T-helper 2 cell treated with Interferon-gamma antibody and Interleukin-4, amounts not matched to agents 100 ng/mL and 5 ng/mL, for 36 hours (primary cell): Measurements from ENCODE around the gene SSBP4. TPM values are rescaled to one million over a fixed set of nuclear protein-coding genes. Genes with fewer than 3 reads are reported as not detected.
"Not testable (repeated sequence)": the region's sequence is repeated elsewhere in the genome, so short reads cannot be mapped to it uniquely, and the experiment has no call there.

Source experiments
- intact Hi-C: fragments of 100-400 bp; cut with micrococcal nuclease; formaldehyde crosslinking; loops from one replicate; pipeline ENCODE4 v1.15.1; 2023
- total RNA-seq: library from RNA; stranded (reverse); gene quantifications from 2 replicates; pipeline ENCODE4 v1.2.3, GENCODE V29; 2022

Gene SSBP4
- 178 and 195 TPM in 2 replicates for total RNA-seq

- intact Hi-C loops, result loop anchor here (1.0 to 5.0 kb wide), 4 partner anchors 10 to 217 kb away; partner anchors contain the start of genes LSM4 and RAB3A
Observed at GRCh38 chr19:18419195-18419698, at the start of gene SSBP4. TSS of gene SSBP4 (plus strand) at chr19:18419398. CDS start at chr19:18419649, 251 bp downstream.

GRCh38 chr19:18373407-18373891, 45.7 kb upstream of the SSBP4 start:
- intact Hi-C loops, result no loop called here

GRCh38 chr19:18373892-18374629, 45.1 kb upstream of the SSBP4 start:
- intact Hi-C loops, result no loop called here

- intact Hi-C loops, result no loop called here
Observed at GRCh38 chr19:18377026-18377425, 42.2 kb upstream of the SSBP4 start.

- intact Hi-C loops, result no loop called here
Observed at GRCh38 chr19:18379803-18380747, 39.1 kb upstream of the SSBP4 start.

GRCh38 chr19:18380843-18381242, 38.4 kb upstream of the SSBP4 start:
- intact Hi-C loops, result no loop called here

- intact Hi-C loops, result not testable (repeated sequence)
Observed at GRCh38 chr19:18383622-18384021, 35.6 kb upstream of the SSBP4 start.

- intact Hi-C loops, result no loop called here
Observed at GRCh38 chr19:18384775-18385174, 34.4 kb upstream of the SSBP4 start.

- intact Hi-C loops, result no loop called here
Observed at GRCh38 chr19:18385359-18385674, 33.9 kb upstream of the SSBP4 start.

- intact Hi-C loops, result no loop called here
Observed at GRCh38 chr19:18385675-18386542, 33.3 kb upstream of the SSBP4 start, which contains the start of gene GDF15. TSS of gene GDF15 (plus strand) at chr19:18386158. CDS start at chr19:18386190, 32 bp downstream.

GRCh38 chr19:18386543-18387271, 32.5 kb upstream of the SSBP4 start:
- intact Hi-C loops, result no loop called here

GRCh38 chr19:18388100-18388959, 30.9 kb upstream of the SSBP4 start:
- intact Hi-C loops, result loop anchor here (1.0 kb wide), 1 partner anchor 22 kb away; no protein-coding TSS in a partner anchor

- intact Hi-C loops, result loop anchor here (1.0 kb wide), 1 partner anchor 21 kb away; no protein-coding TSS in a partner anchor
Observed at GRCh38 chr19:18388960-18389725, 30.1 kb upstream of the SSBP4 start.

- intact Hi-C loops, result no loop called here
Observed at GRCh38 chr19:18389726-18390064, 29.5 kb upstream of the SSBP4 start.

- intact Hi-C loops, result no loop called here
Observed at GRCh38 chr19:18390065-18390907, 28.9 kb upstream of the SSBP4 start.

- intact Hi-C loops, result no loop called here
Observed at GRCh38 chr19:18391509-18392075, 27.6 kb upstream of the SSBP4 start.

GRCh38 chr19:18392417-18392816, 26.8 kb upstream of the SSBP4 start:
- intact Hi-C loops, result no loop called here
